CD4-positive, alpha-beta T cell treated with Interleukin-21 for 1 hour (primary cell): ENCODE measurements around the gene PKNOX1.
"Not testable (repeated sequence)": the region's sequence is repeated elsewhere in the genome, so short reads cannot be mapped to it uniquely, and the experiment has no call there.

Source experiments
- DNase-seq: peaks from one replicate; pipeline ENCODE4 v3.0.0-alpha.2; 2020

PKNOX1 gene

DNA sequence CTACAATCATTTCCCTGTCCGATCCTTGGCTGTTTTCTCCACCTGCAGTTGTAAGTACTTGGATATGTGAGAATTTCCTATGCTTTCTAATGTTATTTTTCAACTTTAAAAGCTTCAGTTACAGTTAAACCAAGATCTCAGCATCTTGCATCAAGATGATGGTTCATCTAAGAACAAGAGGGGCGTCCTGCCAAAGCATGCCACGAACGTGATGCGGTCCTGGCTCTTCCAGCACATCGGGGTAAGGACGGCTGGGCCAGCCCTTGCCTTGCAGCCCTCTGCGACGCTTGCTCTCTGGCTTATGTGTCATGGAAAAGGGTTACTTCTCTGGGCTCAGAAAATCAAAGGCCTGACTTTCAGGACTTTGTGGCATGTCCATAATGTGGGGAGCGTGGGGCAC, 46.8 kb downstream of the PKNOX1 start:
- no peak for DNase-seq

DNA sequence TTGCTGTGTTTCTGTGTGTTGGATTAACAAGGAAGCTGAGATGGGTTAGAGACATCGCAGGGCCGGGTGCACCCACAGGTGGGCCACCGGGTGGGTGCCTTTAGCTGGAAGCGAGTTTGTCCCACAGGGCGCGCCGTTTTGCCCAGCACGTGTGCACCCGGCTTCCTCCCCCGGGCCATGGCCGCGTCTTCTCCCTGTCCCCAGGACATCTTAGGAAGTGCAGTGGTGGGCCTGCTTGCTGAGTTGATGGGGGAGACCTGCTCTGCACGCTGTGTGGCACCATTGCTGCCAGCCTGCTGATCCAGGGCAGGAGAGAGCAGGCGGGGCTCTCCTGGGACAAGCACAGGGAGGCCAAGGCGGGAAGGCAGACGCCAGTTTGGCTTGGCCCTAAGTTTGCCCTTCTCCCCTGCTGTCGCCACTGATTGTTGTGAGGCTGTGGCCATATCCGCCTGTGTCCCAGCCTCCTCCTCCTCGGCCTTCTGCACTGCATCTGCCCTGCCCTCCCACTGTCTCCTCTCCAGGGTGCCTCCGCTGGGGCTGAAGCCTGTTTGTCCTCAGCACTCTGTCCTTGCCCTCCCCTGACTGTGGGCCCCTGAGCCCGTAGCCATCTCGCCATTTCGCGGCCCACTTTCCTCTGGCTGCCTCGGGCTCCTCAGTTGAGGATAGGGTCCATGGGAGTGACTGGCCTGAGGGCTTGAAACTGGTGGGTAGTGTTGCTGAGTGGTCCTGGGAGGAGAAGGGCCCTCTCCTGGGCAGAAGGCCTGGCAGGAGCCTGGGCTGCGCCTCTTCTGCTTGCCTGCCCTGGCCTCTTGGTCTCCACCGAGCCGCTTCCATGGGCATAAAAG, 47.6 kb downstream of the PKNOX1 start:
- DNase-seq = no peak

GRCh38 chr21:43023175-43023574, 48.8 kb downstream of the PKNOX1 start:
- DNase-seq = no peak

DNA sequence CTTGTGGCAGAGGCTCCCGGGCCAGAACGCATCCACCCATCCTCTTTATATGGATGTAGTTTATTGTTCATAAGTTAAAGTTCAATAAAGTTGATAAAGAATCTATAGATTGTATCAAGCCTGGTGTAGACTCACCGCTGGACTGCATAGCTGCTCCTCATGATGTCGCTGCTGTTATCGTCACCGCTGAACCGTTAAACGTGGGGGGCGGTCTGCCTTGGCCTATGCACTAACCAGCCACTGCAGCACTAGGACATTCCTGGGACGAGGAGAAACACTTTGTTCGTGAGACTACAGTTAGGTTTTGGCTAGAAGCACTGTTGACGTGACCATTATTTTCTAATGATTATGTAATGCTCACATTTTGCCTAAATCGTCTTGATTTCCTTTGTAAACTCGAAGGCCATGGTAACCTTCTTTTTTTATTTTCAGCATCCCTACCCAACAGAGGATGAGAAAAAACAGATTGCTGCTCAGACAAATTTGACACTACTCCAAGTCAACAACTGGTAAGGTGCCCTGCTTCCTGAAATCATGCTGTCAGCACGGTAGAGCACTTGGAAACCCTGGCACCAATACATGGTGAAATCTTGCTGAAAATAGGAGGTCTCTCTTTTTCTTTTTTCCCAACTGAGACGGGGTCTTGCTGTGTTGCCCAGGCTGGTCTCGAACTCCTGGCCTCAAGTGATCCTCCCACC, 50.2 kb downstream of the PKNOX1 start:
- no peak for DNase-seq

GRCh38 chr21:43025636-43026180, 51.3 kb downstream of the PKNOX1 start:
- no peak for DNase-seq

DNA sequence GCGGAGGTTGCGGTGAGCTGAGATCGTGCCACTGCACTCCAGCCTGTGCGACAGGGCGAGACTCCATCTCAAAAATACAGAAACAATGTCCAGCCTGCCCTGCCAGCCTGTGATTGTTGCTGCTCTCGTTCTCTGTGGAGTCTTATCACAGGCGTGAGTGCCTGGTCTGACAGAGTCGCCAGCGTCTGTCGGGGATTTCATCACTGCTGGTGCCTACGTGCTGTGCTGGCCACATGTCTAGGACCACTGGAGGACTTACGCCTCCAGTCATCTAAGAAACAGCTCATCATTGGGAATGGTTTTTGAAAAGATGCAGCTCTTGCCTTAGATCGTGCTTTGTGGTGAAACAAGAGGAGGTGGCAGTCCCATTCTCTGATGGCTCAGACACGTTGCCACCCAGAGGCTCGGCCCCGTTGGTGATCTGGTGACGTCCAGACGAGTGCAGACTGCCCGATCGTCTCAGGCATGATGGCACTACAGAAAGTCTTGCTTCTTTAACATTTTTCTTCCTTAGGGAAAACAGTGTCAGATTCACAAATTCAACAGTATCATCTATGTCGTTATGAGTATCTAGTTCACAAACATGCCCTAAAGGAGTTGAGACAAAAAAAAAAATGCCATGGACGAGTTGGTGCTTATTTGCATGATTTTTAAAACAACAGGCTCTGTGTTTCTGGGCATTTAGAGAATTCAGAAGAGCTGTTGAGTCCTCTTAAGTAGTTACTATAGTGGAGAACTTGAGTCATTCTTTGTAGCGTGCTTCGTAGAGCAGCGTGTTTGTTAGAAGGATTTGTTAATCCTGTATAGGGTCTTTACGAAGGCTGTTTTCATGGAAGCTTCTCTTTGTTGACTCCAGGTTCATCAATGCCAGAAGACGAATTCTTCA, 53.7 kb downstream of the PKNOX1 start:
- no peak for DNase-seq

DNA sequence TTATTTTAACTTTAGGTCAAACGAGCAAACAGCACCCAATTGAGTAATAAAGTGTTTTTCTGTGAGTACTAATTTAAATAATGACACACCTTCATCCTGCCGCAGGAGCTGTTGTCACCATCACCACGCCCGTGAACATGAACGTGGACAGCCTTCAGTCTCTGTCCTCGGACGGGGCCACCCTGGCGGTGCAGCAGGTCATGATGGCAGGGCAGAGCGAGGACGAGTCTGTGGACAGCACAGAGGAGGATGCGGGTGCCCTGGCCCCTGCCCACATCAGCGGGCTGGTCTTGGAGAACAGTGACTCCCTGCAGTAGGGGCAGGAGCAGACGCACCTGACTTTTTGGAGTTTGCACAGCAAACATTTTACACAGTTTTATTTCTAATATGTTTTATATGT, 55.4 kb downstream of the PKNOX1 start:
- DNase-seq = no peak

DNA sequence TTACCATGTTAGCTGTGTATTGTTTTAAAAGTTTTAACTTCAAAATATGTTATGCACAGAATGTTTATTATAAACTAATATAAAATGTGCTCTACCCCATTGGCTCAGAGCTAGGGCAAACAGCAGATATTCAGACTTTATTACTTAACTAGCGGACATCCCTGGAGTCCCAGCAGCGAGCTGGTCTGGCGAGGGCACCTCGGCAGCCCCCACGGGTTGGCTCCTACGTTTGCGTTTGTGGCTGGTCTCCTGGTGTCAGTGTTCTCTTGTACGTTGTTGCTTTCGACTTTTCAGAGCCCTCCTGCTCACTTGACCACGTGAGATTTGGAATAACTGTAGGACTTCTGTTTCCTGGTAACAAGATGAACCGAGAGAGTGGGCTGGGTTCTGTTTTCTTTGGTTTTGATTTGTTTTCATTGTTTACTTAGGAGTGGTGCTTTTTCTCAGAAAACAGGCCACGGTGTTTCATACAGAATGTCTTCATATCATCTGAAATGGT, 56.8 kb downstream of the PKNOX1 start:
- no peak for DNase-seq

GRCh38 chr21:43034101-43034500, 59.7 kb downstream of the PKNOX1 start:
- DNase-seq = no peak

DNA sequence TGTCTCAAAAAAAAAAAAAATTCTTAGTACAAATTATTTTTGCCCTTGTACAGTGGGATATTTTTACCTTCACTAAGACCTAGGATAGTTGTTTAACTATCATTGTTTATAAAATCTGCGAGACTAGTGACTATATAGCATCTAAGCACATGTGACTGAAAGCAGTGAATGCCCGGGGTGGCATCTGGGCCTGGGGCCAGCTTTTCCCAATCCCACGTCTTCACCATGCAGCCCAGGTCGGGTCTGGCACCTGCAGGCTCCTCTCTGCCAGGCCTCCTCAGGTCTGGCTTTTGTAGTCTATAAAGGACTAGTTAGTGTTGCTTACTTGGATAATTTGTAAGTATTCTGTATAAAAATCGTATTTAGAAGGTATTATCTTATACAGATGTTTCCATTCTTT, 60.5 kb downstream of the PKNOX1 start:
- no peak for DNase-seq

DNA sequence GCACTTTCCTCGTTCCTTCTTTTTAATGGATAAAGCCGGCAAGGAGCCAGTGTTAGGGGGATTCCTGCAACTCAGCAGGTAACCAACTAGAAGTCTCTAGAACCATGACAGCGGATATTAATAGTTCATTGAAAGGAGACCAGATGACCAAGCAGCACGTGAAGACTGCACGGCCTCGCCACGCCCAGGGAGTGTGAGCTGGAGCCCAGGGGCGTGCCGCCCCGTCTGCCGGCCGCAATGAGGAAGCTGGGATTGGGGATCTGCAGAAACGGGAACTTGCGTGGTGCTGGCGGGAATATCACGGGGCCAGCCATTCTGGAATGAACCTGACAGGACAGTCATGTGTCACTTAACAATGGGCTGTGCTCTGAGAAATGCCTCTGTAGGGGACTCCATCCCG, 62.5 kb downstream of the PKNOX1 start:
- DNase-seq = not testable (repeated sequence)

- DNase-seq = not testable (repeated sequence)
Observed at GRCh38 chr21:43037918-43038658, 63.7 kb downstream of the PKNOX1 start.

DNA sequence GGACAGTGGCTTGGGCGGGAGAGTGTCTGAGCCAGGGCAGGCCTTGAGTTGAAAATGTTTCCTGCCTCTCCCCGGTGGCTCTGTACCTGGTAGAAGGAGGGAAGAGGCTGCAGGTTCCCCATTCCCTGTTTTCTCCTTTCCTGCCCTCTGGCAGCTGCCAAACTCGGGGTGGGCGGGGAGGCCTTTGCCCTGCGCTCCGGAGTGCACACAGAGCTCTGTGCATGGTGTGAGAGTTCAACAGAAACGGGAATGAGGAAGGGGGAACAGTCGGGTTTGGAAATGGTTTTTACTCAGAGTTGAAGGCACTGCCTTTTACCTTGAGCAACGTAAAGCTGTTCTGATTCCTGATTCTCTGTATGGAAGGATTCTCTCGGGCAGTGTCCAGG, 64.3 kb downstream of the PKNOX1 start:
- not testable (repeated sequence) for DNase-seq

GRCh38 chr21:43042169-43042568, 67.8 kb downstream of the PKNOX1 start:
- not testable (repeated sequence) for DNase-seq

DNA sequence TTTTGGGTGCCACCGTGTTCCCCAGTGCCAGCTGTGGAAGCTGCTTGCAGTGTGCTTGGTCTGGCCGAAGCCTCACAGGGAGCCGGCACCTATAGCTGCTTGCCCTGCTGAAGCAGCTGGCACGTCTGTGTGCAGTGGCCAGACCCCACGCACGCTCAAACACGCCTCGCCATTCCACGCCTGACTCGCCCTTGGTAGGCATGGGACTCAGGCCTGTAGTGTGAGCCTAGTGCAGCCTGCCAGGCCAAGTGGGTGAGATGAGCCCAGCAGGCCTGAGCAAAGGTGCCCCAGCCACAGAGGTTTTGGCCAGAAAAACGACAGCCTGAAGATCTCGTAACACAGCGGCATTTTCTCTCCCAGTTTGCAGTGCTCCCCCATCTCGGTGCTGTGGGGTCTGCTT, 68.9 kb downstream of the PKNOX1 start:
- DNase-seq = not testable (repeated sequence)

DNA sequence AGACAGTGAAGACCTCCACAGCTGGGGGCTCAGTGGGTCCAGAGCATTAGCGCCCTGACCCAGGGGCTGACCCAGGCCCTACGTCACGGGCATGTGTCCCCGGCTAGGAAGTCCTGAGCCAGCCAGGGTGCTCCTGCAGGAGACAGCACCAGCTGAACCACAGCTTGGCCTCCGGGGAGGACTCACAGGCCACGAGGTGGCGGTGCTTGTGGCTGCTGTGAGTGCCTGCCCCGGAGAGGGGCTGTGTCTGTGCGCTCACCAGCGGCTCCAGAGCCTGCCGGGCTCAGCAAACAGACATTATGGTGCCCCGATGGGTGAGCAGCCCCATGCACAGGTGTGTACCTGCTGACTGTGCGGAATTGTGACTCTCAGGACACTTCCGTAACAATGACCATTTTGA, 70.2 kb downstream of the PKNOX1 start:
- not testable (repeated sequence) for DNase-seq

GRCh38 chr21:43045165-43045875, 71.0 kb downstream of the PKNOX1 start:
- DNase-seq = not testable (repeated sequence)

- not testable (repeated sequence) for DNase-seq
Observed at GRCh38 chr21:43045876-43046821, 71.8 kb downstream of the PKNOX1 start.

DNA sequence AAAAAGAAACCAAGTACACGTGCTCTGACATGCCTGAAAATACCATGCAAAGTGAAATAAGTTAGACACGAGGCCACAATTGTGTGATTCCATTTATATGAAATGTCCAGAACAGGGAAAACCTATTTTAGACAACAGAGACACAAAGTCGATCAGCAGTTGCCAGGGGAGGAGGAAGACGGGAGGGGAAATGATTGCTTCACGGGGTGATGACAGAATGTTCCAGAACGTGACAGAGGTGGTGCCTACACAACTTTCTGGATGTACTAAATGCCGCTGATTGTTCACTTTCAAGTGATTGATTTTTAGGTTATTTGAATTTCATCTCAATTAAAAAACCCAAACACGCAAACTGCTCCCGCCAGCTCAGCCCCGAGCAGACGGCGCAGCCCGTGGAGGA, 78.8 kb downstream of the PKNOX1 start:
- not testable (repeated sequence) for DNase-seq
